GM19395 (cell line): ENCODE data around the gene RTN4R.
"Not testable (repeated sequence)": the region's sequence is repeated elsewhere in the genome, so short reads cannot be mapped to it uniquely, and the experiment has no call there.

Experiments used
- ATAC-seq: cut with Tn5 transposase; IDR thresholded peaks from one replicate; pipeline ENCODE4 v1.9.1; 2021; ENCODE audit warnings: mild to moderate bottlenecking, moderate library complexity; ENCODE audit not compliant: unreplicated experiment

Gene RTN4R

DNA sequence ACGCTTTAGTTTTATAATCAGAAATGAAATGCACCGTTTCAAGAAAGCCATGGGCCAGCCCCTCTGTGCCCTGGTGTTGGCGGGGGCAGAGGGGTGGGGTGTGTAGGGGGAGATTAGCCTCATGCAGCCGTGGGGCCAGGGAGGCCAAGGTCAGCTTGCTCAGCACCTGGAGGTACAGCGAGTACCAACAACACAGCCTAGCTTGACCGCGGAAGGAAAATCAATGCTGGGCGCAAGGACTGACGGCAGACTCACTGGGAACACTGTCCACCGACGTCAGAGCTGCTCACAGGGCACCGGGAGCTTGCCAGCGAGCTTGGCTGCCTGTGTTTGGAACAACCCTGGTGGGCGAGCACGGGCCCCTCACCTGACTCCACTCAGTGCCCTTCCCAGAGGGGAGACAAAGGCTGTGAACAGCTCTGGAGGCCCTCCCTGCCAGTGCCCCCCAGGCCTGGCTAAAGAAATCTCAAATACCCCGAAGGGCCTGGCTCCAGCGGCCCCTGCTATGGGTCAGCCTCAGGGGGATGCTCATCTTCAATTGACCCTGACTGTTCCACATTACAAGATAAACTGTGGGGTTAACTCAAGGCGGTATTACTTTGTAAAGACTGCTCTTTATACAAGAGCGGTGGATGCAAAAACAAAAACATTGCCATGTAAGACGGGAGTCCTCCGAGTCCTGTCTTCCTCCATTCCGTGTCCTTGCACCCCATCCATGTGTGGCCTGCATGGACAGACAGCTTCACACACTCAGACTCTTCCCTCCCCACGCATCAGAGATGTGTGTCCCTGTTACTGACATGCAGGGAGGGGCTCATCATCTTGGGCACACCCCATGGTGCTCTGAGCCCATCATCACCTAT, 21.3 kb upstream of the RTN4R start:
- ATAC-seq: not testable (repeated sequence)

DNA sequence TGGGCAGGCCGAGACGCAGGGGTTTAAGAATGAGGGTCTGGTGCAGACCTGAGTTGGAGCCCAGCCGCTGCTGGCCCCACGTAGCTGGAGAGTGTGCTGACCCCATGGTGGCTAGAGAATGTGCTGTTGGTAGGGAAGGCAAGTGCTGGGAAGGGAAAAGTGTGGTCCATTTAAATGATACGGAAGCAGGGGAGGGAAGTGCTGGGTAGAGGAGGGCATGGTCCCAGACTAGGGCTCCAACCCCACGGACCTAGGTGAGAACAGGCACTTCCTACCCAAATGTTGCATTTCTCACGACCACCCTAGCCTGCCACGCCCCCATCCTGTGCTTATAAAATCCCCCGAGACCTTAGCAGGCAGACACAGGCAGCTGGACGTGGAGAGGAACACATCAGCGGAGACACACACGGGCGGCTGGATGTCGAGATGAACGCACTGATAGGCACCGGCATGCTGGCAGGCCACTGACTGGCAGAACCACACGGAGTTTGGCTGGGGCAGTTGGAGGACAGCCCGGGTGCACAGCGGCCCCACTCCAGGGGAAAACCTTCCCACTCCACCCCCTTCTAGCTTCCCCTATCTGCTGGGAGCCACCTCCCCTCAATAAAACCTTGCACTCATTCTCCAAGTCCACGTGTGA, 18.8 kb upstream of the RTN4R start:
- ATAC-seq: not testable (repeated sequence)

DNA sequence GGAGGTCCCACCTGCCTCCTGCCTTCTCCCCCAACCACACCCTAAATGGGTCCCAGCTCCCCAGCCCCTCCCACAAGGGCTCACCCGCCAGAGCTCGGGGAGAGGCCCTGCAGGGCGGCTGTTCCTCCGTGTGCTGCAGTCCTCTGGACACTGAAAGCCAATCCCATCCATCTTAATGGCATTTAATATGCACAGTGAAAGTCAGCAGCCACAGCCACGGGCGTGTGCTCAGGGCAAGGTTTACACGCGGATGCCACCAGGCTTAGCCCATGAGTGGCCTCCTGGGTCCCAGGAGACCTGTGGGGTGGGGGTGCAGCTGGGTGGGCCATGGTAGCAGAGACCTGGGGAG, 18.2 kb upstream of the RTN4R start:
- not testable (repeated sequence) for ATAC-seq

GRCh38 chr22:20285473-20286311, 17.6 kb upstream of the RTN4R start:
- ATAC-seq: not testable (repeated sequence)

DNA sequence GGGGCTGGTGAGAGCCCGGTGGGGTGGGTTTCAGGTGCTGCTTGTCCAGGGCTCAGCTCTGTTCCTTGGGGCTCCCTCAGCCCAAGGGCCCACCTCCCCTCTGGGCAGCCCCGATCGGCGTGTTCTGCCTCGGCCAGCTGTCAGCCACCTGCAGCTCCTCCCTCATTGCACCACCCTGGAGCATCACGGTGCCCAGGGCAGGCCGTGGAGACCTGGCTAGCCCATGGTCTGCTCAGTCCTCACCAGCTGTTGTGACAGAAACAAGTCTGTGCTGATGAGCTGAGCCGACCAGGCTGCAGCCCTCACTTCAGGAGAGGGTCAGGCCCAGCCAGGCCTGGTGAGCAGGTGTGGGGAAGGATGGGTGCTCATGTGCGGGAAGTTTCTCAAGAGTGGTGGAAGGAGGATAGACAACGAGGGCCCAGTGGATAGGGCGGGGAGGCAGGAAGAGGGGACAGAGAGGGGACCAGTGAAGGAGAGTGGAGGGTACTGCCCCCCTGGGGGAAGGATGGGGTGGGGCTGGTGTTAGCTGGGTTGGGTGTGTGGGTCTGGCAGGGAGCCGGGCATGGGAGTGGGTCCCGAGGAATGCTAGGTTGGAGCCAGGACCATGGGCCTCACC, 16.5 kb upstream of the RTN4R start:
- ATAC-seq: no peak

GRCh38 chr22:20283674-20284066, 15.6 kb upstream of the RTN4R start:
- no peak for ATAC-seq

DNA sequence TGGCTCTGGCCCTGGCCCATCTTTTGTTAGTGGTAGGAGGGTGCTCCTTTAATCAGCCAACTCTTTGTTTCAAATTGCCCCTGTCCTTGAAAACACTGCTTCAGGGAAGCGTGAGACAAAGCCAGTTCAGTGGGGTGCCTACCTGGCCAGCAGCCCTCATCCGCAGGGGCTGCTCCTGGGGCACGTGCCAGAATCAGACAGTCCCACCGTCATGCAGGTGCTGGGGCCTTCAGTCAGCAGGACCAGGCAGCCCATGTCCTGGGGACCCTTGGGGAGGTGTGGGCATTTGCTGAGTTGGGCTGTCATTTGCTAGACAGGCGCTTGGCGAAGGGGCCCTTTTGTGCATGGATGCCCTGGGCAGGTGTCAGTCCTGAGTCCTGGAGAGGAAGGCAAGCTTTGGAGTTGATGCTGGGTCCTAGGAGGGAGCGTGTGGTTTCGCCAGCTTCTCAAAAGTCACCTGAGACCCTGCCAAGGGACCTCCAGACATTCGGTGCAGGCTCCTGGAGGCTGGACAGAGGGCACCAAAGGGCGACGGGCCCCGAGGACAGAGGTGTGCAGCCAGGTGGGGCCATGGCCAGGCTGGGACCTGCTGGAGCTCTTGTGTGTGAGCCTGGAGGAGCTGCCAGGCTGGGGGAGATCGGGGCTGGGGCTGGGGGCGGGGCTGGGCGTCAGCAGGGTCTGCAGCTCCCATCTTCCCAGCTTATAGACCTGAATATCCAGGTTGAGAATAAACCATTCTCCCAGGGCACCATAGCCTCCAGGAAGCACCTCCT, 15.0 kb upstream of the RTN4R start:
- ATAC-seq: no peak

DNA sequence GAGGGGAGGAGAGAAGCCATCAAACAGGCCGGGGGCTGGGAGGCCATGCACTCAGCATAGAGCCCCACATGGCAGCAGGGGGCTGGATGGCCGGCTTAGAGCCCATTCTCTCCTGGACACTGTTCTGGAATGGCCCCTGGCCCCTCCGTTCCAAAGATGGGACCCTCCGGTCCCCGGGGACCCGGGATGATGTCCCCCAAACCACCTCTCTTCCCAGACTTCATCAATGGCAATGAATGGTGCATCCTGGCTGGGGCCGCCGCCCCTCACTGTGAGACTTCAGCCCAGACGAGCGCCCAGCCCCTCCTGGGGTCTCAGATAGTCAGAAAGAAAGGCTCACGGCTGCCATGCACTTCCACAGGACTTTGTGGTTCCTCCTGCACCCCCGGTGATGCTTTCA, 13.8 kb upstream of the RTN4R start:
- ATAC-seq: no peak

- ATAC-seq: not testable (repeated sequence)
These were observed 13.4 kb upstream of the RTN4R start for GRCh38 chr22:20281473-20281872.

GRCh38 chr22:20280866-20281265, 12.7 kb upstream of the RTN4R start:
- no peak for ATAC-seq

GRCh38 chr22:20280163-20280562, 12.0 kb upstream of the RTN4R start:
- ATAC-seq: not testable (repeated sequence)

- ATAC-seq: no peak
These were observed 11.6 kb upstream of the RTN4R start for GRCh38 chr22:20279662-20280134.

DNA sequence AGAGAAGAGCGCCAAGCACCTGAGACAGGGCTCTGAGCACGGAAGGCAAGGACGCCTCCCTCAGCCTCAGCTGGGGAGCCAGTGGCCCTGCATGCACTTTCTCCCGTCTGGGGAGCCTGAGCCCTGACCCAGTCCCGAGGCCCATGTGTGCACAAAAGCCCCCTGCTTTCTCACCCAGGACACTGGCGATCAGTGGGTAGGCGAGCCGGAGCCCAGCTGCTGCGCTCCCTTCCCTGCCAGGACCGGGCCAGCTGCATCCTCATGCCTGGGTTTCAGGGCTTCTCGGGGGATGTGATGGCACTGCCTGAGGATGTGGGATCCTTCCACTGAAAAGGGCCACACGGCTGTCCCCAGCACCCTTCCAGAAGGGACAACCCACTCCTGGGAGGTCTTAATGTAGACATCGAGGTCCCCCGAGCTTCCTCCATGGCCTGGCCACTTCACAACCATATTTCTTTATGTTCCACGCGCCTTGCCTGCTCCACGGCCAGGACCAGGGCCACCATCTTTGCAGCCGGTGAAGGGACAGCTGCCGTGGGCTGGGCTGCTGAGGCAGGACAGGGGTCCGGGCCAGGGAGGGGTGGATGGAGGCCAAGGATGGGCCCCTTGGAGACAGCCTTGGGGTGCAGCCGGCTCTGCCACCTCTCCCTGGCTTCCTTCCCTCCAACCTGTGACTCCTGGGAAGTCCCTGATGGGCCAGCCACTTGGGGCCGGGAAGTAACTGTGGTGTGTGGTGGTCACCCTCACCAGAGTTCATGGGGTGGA, 10.8 kb upstream of the RTN4R start:
- ATAC-seq: not testable (repeated sequence)

DNA sequence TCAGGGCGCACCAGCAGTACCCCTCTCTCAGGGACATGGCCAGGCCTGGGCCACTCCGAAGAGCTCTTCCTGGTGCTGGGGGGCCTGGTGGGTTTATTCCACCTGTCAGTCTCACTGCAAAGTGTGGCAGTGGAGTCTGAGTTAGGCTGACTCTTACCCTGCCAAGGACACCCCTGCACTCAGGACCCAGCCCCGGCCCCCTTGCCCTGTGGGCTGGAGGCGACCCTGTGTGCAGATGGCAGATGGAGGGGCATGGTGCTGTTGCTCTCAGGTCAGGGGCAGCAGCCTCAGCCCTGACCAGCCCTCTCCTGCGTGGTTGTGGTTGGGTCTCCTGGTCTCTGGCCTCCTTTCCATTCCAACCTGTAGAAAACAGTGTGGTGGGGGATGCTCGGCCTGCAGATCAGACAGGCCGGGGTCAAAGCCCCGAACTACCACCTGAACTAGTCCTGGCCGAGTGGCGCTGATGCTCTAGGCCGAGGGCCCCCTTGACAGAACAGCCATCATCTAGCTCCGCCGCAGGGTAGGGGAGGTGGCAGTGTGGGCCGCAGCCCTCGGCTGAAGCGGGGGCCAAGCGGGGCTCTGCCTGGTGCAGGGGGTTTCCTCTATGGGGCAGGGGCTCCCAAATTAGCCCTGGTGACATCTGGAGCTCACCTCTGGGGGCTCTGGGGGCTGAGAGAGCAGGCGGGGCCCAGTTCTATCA, 10.0 kb upstream of the RTN4R start:
- not testable (repeated sequence) for ATAC-seq

DNA sequence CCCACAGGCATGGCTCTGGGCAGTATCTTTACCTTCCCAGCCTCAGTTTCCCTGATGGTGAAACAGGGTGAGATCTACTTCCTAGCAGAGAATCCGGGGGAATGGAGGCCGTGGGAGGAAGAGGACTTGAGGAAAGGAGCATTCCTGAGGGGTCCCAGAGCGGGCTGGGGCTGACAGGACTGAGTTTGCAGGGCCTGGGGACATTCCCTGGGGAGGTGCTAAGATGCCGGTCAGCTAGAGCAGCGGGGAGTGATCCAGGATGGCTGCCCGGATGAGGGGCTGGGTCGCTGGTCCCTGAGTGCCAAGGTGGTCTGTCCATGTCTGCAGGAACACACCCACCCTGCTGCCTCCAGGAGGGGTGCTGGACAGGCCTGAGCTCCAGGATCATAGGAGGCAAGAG, 8.3 kb upstream of the RTN4R start:
- no peak for ATAC-seq

DNA sequence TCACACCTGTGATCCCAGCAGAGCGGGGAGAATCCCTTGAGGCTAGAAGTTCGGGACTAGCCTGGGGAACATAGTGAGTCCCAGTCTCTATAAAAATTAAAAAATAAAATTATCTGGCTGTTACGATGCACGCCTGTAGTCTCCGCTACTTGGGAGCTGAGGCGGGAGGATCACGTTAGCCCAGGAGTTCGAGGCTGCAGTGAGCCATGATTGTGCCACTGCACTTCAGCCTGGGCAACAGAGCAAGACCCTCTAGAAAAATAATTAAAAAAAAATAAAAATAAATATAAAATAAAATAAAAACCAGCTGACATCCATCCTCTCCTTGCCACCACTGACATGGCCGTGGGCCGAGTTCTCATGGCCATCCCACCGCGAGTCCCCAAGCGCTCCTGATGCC, 7.7 kb upstream of the RTN4R start:
- ATAC-seq: no peak

GRCh38 chr22:20275325-20275724, 7.2 kb upstream of the RTN4R start:
- not testable (repeated sequence) for ATAC-seq

- not testable (repeated sequence) for ATAC-seq
These were observed 6.3 kb upstream of the RTN4R start for GRCh38 chr22:20274374-20274773.

DNA sequence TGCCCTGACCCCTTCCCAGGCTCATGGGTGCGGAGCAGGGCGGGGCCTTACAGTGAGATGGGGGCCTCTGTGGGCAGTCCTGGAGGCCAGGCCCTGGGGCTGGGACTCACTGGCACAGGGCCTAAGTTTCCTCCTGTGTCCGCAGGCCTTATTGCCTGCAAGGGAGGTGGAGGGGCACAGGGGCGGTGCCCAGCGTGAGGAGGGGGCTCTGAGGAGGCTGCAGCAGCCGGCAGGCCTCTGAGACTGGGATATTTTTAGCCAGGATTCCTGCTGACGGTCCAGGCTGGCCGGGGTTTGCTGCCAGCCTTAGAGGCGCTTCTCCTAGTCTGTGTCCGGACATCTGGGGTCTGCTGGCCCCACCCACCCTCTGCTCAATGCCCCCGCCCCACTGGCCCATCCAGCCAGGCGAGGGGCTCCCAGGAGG, 5.7 kb upstream of the RTN4R start:
- ATAC-seq: no peak
